Neural cell (in vitro differentiated cells): Measurements from ENCODE around the gene CYTH3. TPM values are rescaled to one million over a fixed set of nuclear protein-coding genes. Genes with fewer than 3 reads are reported as not detected.

Experiments used
- H2AFZ ChIP-seq: fragments of 200-600, 300-800 bp; sonication (generic), shearing (Covaris generic); 2 replicates; pipeline ENCODE4 v1.6.0; 2014; ENCODE audit warnings: low read depth, mild to moderate bottlenecking, antibody characterized with exemption, low read length, moderate library complexity
- H3F3A ChIP-seq: fragments of 200-600 bp; shearing (Covaris generic); 2 replicates; pipeline ENCODE4 v1.6.1; 2016; ENCODE audit warnings: mild to moderate bottlenecking, moderate library complexity, mixed read lengths, antibody characterized with exemption, low read length; ENCODE audit not compliant: insufficient read depth, poor library complexity, severe bottlenecking
- H3K27ac ChIP-seq: fragments of 200-600, 300-800 bp; sonication (generic), shearing (Covaris generic); 2 replicates; pipeline ENCODE4 v1.5.1; 2014; ENCODE audit warnings: mild to moderate bottlenecking, low read length, moderate library complexity
- H3K27me3 ChIP-seq: fragments of 300-800, 200-600 bp; sonication (generic), shearing (Covaris generic); 2 replicates; pipeline ENCODE4 v1.6.0; 2014; ENCODE audit warnings: mild to moderate bottlenecking, low read depth, low read length, moderate library complexity; ENCODE audit not compliant: insufficient read depth
- H3K36me3 ChIP-seq: fragments of 300-800, 200-600 bp; sonication (generic), shearing (Covaris generic); 2 replicates; pipeline ENCODE4 v1.5.1; 2014; ENCODE audit warnings: mild to moderate bottlenecking, antibody characterized with exemption, low read length, moderate library complexity; ENCODE audit not compliant: insufficient read depth
- H3K4me2 ChIP-seq: fragments of 300-800, 200-600 bp; sonication (generic), shearing (Covaris generic); 2 replicates; pipeline ENCODE4 v1.6.0; 2014; ENCODE audit warnings: mild to moderate bottlenecking, low read length
- H3K4me3 ChIP-seq: fragments of 300-800, 200-600 bp; sonication (generic), shearing (Covaris generic); 2 replicates; pipeline ENCODE4 v1.5.1; 2014; ENCODE audit warnings: mild to moderate bottlenecking, low read length, moderate library complexity
- H3K79me2 ChIP-seq: fragments of 200-600 bp; shearing (Covaris generic); replicated peaks from 2 replicates; pipeline ENCODE4 v1.6.0; 2014; ENCODE audit warnings: mild to moderate bottlenecking, low read length, moderate library complexity; ENCODE audit not compliant: insufficient read depth
- H3K9ac ChIP-seq: fragments of 300-800, 200-600 bp; sonication (generic), shearing (Covaris generic); 2 replicates; pipeline ENCODE4 v1.6.1; 2016; ENCODE audit warnings: mild to moderate bottlenecking, low read length, mixed read lengths
- H3K9me2 ChIP-seq: fragments of 200-600 bp; shearing (Covaris generic); 2 replicates; pipeline ENCODE4 v1.6.1; 2016; ENCODE audit warnings: mild to moderate bottlenecking, low read length, mixed read lengths; ENCODE audit not compliant: insufficient read depth
- H3K9me3 ChIP-seq: fragments of 200-600, 300-800 bp; sonication (generic), shearing (Covaris generic); 2 replicates; pipeline ENCODE4 v1.6.1; 2016; ENCODE audit warnings: mild to moderate bottlenecking, mixed run types, low read length, moderate library complexity, mixed read lengths
- H4K20me1 ChIP-seq: fragments of 200-600 bp; shearing (Covaris generic); 2 replicates; pipeline ENCODE4 v1.6.1; 2016; ENCODE audit warnings: mild to moderate bottlenecking, mixed run types; ENCODE audit not compliant: insufficient read depth
- CTCF ChIP-seq: fragments of 450-650 bp; IDR thresholded peaks from 2 replicates; pipeline ENCODE4 v1.5.1; 2014; ENCODE audit warnings: antibody characterized with exemption, mild to moderate bottlenecking, moderate library complexity; ENCODE audit not compliant: poor library complexity, severe bottlenecking
- EP300 ChIP-seq: fragments of 450-650 bp; conservative IDR thresholded peaks from 2 replicates; pipeline ENCODE4 v1.6.1; 2014; ENCODE audit warnings: antibody characterized with exemption, mild to moderate bottlenecking, moderate library complexity; ENCODE audit not compliant: poor library complexity, severe bottlenecking
- EZH2 ChIP-seq: fragments of 200-600, 300-800 bp; shearing (Covaris generic), sonication (generic); IDR thresholded peaks from 2 replicates; pipeline ENCODE4 v1.6.1; 2014; ENCODE audit warnings: antibody characterized with exemption, low read length, borderline replicate concordance, mild to moderate bottlenecking; ENCODE audit not compliant: insufficient read depth, poor library complexity, severe bottlenecking
- POLR2AphosphoS5 ChIP-seq: IDR thresholded peaks from 2 replicates; pipeline ENCODE4 v1.6.1; 2012
- RAD21 ChIP-seq: fragments of 450-650 bp; conservative IDR thresholded peaks from 2 replicates; pipeline ENCODE4 v1.6.1; 2014; ENCODE audit warnings: antibody characterized with exemption, mild to moderate bottlenecking, moderate library complexity
- REST ChIP-seq: IDR thresholded peaks from 2 replicates; pipeline ENCODE4 v1.6.1; 2012; ENCODE audit warnings: borderline replicate concordance
- SMC3 ChIP-seq: fragments of 450-650 bp; conservative IDR thresholded peaks from 2 replicates; pipeline ENCODE4 v1.6.1; 2014; ENCODE audit warnings: antibody characterized with exemption, mild to moderate bottlenecking, moderate library complexity; ENCODE audit not compliant: poor library complexity
- TAF1 ChIP-seq: IDR thresholded peaks from 2 replicates; pipeline ENCODE4 v1.6.1; 2012; ENCODE audit warnings: low read depth
- polyA plus RNA-seq: library from polyadenylated mRNA; depleted of rRNA; stranded (reverse); fragments of >200 nt; gene quantifications from 2 replicates; pipeline ENCODE4 v1.2.3, GENCODE V29; 2014

The CYTH3 gene
- polyA plus RNA-seq, 1 donor from 2014 or later = 33.9 TPM

GRCh38 chr7:6202117-6202516 is 70.3 kb downstream of the CYTH3 start:
- no peaks in the 10 kb centered on the region for H3K9me2 ChIP-seq
- H4K20me1 ChIP-seq = no peaks in the 10 kb centered on the region
- no peak overlapping the region for H3K4me2 ChIP-seq
- H3K27ac ChIP-seq = no peak overlapping the region
- no peaks in the 10 kb centered on the region for H3K79me2 ChIP-seq
- no peak overlapping the region for H3K9ac ChIP-seq
- no peaks in the 10 kb centered on the region for H3F3A ChIP-seq
- H3K36me3 ChIP-seq = no peaks in the 10 kb centered on the region
- TF ChIP-seq EP300 (no peak), SMC3 (no peak), REST (no peak), CTCF (no peak), RAD21 (no peak)
- no peaks in the 10 kb centered on the region for H3K27me3 ChIP-seq
- H3K4me3 ChIP-seq = no peak overlapping the region
- H3K9me3 ChIP-seq = no peaks in the 10 kb centered on the region
- H2AFZ ChIP-seq = no peak overlapping the region

GRCh38 chr7:6200971-6201370 is 71.5 kb downstream of the CYTH3 start:
- Histone ChIP-seq H2AFZ (no peak overlapping the region), H3K4me3 (no peak overlapping the region), H3K36me3 (no peaks in the 10 kb centered on the region), H3K27me3 (no peaks in the 10 kb centered on the region), H3K79me2 (no peaks in the 10 kb centered on the region), H3K9ac (no peak overlapping the region), H3K9me3 (no peaks in the 10 kb centered on the region), H3F3A (no peaks in the 10 kb centered on the region), H3K4me2 (no peak overlapping the region), H4K20me1 (no peaks in the 10 kb centered on the region), H3K9me2 (no peaks in the 10 kb centered on the region), H3K27ac (no peak overlapping the region)
- TF ChIP-seq TAF1 (no peak), POLR2AphosphoS5 (no peak), EZH2 (no peak), SMC3 (no peak), CTCF (no peak), RAD21 (no peak)
